HepG2 (cell line): ENCODE measurements around the gene PTGR1. TPM values are rescaled to one million over a fixed set of nuclear protein-coding genes. Genes with fewer than 3 reads are reported as not detected.

ENCODE experiments used
- ATF7 ChIP-seq, 2 experiments: fragments of 450-650 bp in 1 of 2; sonication (generic) in 1 of 2; formaldehyde crosslinking in 1 of 2; IDR thresholded peaks; 2 replicates each; pipeline versions ENCODE4 v1.4.0 to v1.6.1; 2016 to 2020; ENCODE audit warnings: antibody characterized with exemption in 1 of 2, mild to moderate bottlenecking in 1 of 2, missing genetic modification reagents in 1 of 2
- CENPX ChIP-seq: sonication (generic); formaldehyde crosslinking; IDR thresholded peaks from 2 replicates; pipeline ENCODE4 v1.9.0; 2021; ENCODE audit warnings: mild to moderate bottlenecking, missing genetic modification reagents, moderate library complexity
- GFI1 ChIP-seq: sonication (generic); formaldehyde crosslinking; IDR thresholded peaks from 2 replicates; pipeline ENCODE4 v1.5.0; 2020; ENCODE audit warnings: missing genetic modification reagents, mild to moderate bottlenecking, borderline replicate concordance
- JUN ChIP-seq: sonication (generic); formaldehyde crosslinking; IDR thresholded peaks from 2 replicates; pipeline ENCODE4 v1.4.0; 2020; ENCODE audit warnings: mild to moderate bottlenecking, missing genetic modification reagents
- SOX6 ChIP-seq, 2 experiments: fragments of 450-650 bp in 1 of 2; sonication (generic) in 1 of 2; formaldehyde crosslinking in 1 of 2; IDR thresholded peaks; 2 replicates each; pipeline versions ENCODE4 v1.4.0 to v1.6.1; 2017 to 2020; ENCODE audit warnings: antibody characterized with exemption in 1 of 2, mild to moderate bottlenecking in 1 of 2, missing genetic modification reagents in 1 of 2
- TOPORS ChIP-seq: sonication (generic); formaldehyde crosslinking; IDR thresholded peaks from 2 replicates; pipeline ENCODE4 v1.8.0; 2023; ENCODE audit warnings: mild to moderate bottlenecking, missing genetic modification reagents
- YEATS4 ChIP-seq: sonication (generic); formaldehyde crosslinking; IDR thresholded peaks from 2 replicates; pipeline ENCODE4 v1.4.0; 2020; ENCODE audit warnings: missing genetic modification reagents, borderline replicate concordance
- ZIK1 ChIP-seq: sonication (generic); formaldehyde crosslinking; IDR thresholded peaks from 2 replicates; pipeline ENCODE4 v1.5.0; 2020; ENCODE audit warnings: mild to moderate bottlenecking, low read depth, missing genetic modification reagents, borderline replicate concordance
- ZNF180 ChIP-seq: sonication (generic); formaldehyde crosslinking; IDR thresholded peaks from 2 replicates; pipeline ENCODE4 v1.4.0; 2020; ENCODE audit warnings: low read depth, missing genetic modification reagents, borderline replicate concordance
- ZNF263 ChIP-seq: sonication (generic); formaldehyde crosslinking; IDR thresholded peaks from 2 replicates; pipeline ENCODE4 v1.4.0; 2020; ENCODE audit warnings: missing genetic modification reagents
- ZNF274 ChIP-seq: sonication (generic); formaldehyde crosslinking; IDR thresholded peaks from 2 replicates; pipeline ENCODE4 v1.5.1; 2020; ENCODE audit warnings: mild to moderate bottlenecking, missing genetic modification reagents
- ZNF354B ChIP-seq: sonication (generic); formaldehyde crosslinking; IDR thresholded peaks from 2 replicates; pipeline ENCODE4 v1.8.0; 2022; ENCODE audit warnings: mild to moderate bottlenecking, missing genetic modification reagents
- ZNF468 ChIP-seq: sonication (generic); formaldehyde crosslinking; IDR thresholded peaks from 2 replicates; pipeline ENCODE4 v1.8.0; 2022; ENCODE audit warnings: mild to moderate bottlenecking, moderate library complexity, missing genetic modification reagents
- ZNF484 ChIP-seq: sonication (generic); formaldehyde crosslinking; IDR thresholded peaks from 2 replicates; pipeline ENCODE4 v1.5.1; 2020; ENCODE audit warnings: mild to moderate bottlenecking, low read depth, missing genetic modification reagents, borderline replicate concordance
- polyA plus RNA-seq, 8 experiments: library from polyadenylated mRNA; depleted of rRNA in 3 of 8; stranded (reverse) in 7 of 8; unstranded in 1 of 8; fragments of >200 nt; fragmentation: Illumina TruSeq in 4 of 8; extraction: Trizol in 4 of 8; gene quantifications; 2 replicates each; pipeline versions ENCODE4 v1.2.1 to v1.2.3, GENCODE V29; 2011 to 2016; ENCODE audit warnings: low read depth in 4 of 8, missing spikeins in 1 of 8, mixed read lengths in 1 of 8; ENCODE audit not compliant: insufficient read depth in 1 of 8
- total RNA-seq, 5 experiments: library from RNA; depleted of rRNA; stranded (reverse); fragments of >200 nt; fragmentation: Illumina TruSeq; extraction: Trizol; gene quantifications; 2 replicates each; pipeline ENCODE4 v1.2.3, GENCODE V29; 2016; ENCODE audit warnings: low read depth in 1 of 5
- TF ChIP-seq, protein P1 (sequence below): IDR thresholded peaks from 2 replicates; pipeline ENCODE4 v1.4.0; 2020; ENCODE audit warnings: mild to moderate bottlenecking, missing genetic modification reagents
- TF ChIP-seq, protein P2 (sequence below): sonication (generic); formaldehyde crosslinking; conservative IDR thresholded peaks from 2 replicates; pipeline ENCODE4 v1.4.0; 2020; ENCODE audit warnings: missing genetic modification reagents
- TF ChIP-seq, protein P3 (sequence below): sonication (generic); formaldehyde crosslinking; IDR thresholded peaks from 2 replicates; pipeline ENCODE4 v1.4.0; 2020; ENCODE audit warnings: missing genetic modification reagents
- TF ChIP-seq, protein P4 (sequence below): sonication (generic); formaldehyde crosslinking; conservative IDR thresholded peaks from 2 replicates; pipeline ENCODE4 v1.4.0; 2020; ENCODE audit warnings: mild to moderate bottlenecking, missing genetic modification reagents, moderate library complexity

Gene PTGR1
- total and polyA plus RNA-seq, 2 of the 13 experiments (the other 11 are each of a cell fraction or from before 2014, with no cell fraction given), result 6.0 to 15.8 TPM

DNA sequence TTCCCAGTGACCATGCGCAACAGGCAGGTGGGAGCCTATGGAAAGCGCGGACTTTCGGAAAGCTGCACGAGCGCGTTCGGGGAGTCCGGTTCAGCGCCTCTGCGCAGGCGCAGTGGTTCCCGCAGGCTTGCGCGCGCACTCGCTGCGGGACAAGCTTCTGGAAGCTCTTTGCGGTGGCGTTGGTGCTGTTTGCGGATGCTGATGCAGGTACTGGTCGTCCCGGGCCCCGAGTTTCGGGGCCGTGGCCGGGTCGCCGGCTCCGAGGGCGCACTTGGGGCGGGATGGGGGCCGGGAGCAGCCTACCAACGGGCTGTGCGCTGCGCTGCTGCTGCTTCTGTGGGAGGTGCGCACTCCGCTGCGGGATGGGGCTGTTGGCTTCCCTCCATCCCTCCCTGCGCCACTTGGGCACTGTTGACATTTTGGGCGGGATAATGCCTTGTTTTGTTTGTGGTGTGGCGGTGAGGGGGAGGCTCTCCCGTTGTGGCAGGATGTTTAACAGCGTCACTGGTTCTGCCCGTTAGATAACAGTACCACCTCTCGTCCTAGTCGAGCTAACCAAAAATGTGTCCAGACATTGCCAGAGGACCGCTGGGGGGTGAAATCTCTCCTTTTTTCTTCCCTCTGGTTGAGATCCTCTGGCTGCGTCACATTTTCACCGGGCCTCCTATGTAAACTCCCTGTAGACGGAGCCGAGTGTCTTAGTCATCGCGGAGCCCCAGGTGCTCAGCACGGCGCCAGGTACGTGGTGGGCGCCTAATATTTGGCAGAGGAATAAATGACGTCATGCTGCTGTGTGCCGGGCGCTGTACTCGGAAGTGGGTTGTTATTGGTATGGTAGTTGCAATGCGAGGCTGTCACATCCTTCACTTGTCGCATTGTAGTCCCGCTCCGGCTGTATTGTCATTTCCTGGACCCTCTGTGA lies 74.1 kb downstream of the PTGR1 start, which contains the start of gene ZNF483 (continued):
- TF ChIP-seq ZIK1 (CRISPR knock-in tag) (0 out of 2 replicates have a peak, but pooled peaks have one; percentile 36), ZNF274 (CRISPR knock-in tag) (peak; percentile 48; the same call in 1 of the 2 replicates), GFI1 (0 out of 2 replicates have a peak, but pooled peaks have one; percentile 49), ZNF354B (CRISPR knock-in tag) (peak; percentile 84; the same call in 1 of the 2 replicates), ZNF180 (CRISPR knock-in tag) (no peak; the same call in 1 of the 2 replicates), ATF7 (IDR thresholded peaks at IDR 0.05) (peak; percentile 98), ATF7 (CRISPR knock-in tag; IDR thresholded peaks at IDR 0.05) (peak; percentile 71; the same call in 1 of the 2 replicates), TOPORS (0 out of 2 replicates have a peak, but pooled peaks have one; percentile 32), ZNF263 (0 out of 2 replicates have a peak, but pooled peaks have one; percentile 14), SOX6 (IDR thresholded peaks at IDR 0.05) (no peak), SOX6 (CRISPR knock-in tag; IDR thresholded peaks at IDR 0.05) (peak; percentile 48), YEATS4 (peak; percentile 29; the same call in 1 of the 2 replicates), ZNF468 (CRISPR knock-in tag) (0 out of 2 replicates have a peak, but pooled peaks have one; percentile 55), CENPX (CRISPR knock-in tag) (no peak), ZNF484 (CRISPR knock-in tag) (0 out of 2 replicates have a peak, but pooled peaks have one; percentile 43), JUN (CRISPR knock-in tag) (peak; percentile 25; the same call in 1 of the 2 replicates)
- TF ChIP-seq, protein P1, sequence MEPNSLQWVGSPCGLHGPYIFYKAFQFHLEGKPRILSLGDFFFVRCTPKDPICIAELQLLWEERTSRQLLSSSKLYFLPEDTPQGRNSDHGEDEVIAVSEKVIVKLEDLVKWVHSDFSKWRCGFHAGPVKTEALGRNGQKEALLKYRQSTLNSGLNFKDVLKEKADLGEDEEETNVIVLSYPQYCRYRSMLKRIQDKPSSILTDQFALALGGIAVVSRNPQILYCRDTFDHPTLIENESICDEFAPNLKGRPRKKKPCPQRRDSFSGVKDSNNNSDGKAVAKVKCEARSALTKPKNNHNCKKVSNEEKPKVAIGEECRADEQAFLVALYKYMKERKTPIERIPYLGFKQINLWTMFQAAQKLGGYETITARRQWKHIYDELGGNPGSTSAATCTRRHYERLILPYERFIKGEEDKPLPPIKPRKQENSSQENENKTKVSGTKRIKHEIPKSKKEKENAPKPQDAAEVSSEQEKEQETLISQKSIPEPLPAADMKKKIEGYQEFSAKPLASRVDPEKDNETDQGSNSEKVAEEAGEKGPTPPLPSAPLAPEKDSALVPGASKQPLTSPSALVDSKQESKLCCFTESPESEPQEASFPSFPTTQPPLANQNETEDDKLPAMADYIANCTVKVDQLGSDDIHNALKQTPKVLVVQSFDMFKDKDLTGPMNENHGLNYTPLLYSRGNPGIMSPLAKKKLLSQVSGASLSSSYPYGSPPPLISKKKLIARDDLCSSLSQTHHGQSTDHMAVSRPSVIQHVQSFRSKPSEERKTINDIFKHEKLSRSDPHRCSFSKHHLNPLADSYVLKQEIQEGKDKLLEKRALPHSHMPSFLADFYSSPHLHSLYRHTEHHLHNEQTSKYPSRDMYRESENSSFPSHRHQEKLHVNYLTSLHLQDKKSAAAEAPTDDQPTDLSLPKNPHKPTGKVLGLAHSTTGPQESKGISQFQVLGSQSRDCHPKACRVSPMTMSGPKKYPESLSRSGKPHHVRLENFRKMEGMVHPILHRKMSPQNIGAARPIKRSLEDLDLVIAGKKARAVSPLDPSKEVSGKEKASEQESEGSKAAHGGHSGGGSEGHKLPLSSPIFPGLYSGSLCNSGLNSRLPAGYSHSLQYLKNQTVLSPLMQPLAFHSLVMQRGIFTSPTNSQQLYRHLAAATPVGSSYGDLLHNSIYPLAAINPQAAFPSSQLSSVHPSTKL (CRISPR knock-in tag), result 0 out of 2 replicates have a peak, but pooled peaks have one; percentile 25
- TF ChIP-seq, protein P2, sequence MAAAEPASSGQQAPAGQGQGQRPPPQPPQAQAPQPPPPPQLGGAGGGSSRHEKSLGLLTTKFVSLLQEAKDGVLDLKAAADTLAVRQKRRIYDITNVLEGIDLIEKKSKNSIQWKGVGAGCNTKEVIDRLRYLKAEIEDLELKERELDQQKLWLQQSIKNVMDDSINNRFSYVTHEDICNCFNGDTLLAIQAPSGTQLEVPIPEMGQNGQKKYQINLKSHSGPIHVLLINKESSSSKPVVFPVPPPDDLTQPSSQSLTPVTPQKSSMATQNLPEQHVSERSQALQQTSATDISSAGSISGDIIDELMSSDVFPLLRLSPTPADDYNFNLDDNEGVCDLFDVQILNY (CRISPR knock-in tag), result peak; percentile 17; the same call in 1 of the 2 replicates
- TF ChIP-seq, protein P3, sequence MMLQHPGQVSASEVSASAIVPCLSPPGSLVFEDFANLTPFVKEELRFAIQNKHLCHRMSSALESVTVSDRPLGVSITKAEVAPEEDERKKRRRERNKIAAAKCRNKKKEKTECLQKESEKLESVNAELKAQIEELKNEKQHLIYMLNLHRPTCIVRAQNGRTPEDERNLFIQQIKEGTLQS (CRISPR knock-in tag), result peak; percentile 46; the same call in 1 of the 2 replicates
- TF ChIP-seq, protein P4, sequence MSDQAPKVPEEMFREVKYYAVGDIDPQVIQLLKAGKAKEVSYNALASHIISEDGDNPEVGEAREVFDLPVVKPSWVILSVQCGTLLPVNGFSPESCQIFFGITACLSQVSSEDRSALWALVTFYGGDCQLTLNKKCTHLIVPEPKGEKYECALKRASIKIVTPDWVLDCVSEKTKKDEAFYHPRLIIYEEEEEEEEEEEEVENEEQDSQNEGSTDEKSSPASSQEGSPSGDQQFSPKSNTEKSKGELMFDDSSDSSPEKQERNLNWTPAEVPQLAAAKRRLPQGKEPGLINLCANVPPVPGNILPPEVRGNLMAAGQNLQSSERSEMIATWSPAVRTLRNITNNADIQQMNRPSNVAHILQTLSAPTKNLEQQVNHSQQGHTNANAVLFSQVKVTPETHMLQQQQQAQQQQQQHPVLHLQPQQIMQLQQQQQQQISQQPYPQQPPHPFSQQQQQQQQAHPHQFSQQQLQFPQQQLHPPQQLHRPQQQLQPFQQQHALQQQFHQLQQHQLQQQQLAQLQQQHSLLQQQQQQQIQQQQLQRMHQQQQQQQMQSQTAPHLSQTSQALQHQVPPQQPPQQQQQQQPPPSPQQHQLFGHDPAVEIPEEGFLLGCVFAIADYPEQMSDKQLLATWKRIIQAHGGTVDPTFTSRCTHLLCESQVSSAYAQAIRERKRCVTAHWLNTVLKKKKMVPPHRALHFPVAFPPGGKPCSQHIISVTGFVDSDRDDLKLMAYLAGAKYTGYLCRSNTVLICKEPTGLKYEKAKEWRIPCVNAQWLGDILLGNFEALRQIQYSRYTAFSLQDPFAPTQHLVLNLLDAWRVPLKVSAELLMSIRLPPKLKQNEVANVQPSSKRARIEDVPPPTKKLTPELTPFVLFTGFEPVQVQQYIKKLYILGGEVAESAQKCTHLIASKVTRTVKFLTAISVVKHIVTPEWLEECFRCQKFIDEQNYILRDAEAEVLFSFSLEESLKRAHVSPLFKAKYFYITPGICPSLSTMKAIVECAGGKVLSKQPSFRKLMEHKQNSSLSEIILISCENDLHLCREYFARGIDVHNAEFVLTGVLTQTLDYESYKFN (CRISPR knock-in tag), result no peak
